ENCODE measurements around the gene NTM.

DNA sequence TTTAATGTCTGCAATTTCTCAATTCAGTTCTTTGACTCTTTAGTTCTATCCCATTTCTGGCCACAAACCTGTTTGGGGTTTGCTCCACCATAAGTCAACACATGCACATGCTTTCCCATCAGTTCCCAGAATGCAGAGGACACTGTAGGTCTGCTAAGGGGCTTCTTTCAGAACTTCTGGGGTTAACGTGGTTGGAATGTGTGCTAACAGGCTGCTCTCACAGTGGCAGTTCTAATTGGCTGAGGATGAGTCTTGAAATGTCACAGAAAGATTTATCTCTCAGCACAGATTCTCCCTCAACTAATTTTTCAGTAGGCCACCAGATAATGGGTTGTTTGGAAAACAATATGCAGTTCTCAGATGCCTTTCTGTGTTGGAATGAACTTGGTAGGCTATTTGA, 703.4 kb downstream of the NTM start:
- TF ChIP-seq POLR2AphosphoS5 (IDR thresholded peaks at IDR 0.05; ENCODE audit: low read depth) (no peak), REST (IDR thresholded peaks at IDR 0.05; ENCODE audit: insufficient replicate concordance, low read depth) (no peak)
